Activated naive CD4-positive, alpha-beta T cell treated with anti-CD3 and anti-CD28 coated beads, Interleukin-2, amount 50 U/mL, for 16 hours (primary cell): ENCODE results near the gene NFKBIE.

Experiments
- DNase-seq: peaks from one replicate; pipeline ENCODE4 v3.0.0-alpha.2; 2020

NFKBIE gene

GRCh38 chr6:44224029-44224964, 41.1 kb downstream of the NFKBIE start:
- DNase-seq: peak; percentile 34

DNA sequence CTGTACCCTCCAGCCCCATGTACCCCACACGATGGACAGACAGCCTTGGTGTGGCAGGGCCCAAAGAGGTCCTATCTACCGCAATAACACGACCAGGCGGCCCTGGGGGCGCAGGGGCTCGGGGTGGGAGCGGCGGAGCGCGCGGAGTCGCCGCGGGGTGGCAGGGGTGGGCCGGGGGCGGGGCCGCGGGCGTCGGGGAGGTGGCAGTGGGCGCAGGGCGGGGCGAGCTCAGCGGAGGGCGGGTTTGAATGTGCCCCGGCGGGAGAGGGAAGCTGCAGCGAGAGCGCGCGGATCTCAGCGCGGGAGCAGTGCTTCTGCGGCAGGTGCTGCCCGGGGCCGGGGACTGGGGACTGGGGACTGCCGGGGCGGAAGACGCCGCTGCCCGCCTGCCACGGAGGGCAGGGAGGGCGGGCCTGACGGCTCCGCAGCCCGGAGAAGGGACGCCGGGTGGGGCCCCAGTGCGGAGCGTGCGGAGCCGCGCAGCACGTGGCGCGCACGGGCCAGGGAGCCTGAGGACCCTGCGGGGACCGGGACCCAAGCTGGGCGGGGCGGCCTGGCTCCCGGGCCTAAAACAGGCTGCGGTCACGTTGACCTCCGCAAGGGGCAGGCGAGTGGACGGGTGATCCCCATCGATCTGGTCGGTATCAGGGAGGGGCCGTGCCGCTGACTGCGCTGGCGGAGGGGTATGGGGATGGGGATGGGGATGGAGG, 41.9 kb downstream of the NFKBIE start, which contains the start of gene SLC29A1:
Gene SLC29A1, plus strand, starts transcription at position 277 of the 710 bp plus-strand sequence. CDS start 3,719 bp downstream, outside the sequence.
- peak; percentile 88 for DNase-seq

GRCh38 chr6:44222486-44223318, 42.6 kb downstream of the NFKBIE start:
- DNase-seq: no peak

- no peak for DNase-seq
Observed at GRCh38 chr6:44221961-44222335, 43.4 kb downstream of the NFKBIE start.

GRCh38 chr6:44221291-44221960, 43.9 kb downstream of the NFKBIE start:
- DNase-seq: peak; percentile 73

DNA sequence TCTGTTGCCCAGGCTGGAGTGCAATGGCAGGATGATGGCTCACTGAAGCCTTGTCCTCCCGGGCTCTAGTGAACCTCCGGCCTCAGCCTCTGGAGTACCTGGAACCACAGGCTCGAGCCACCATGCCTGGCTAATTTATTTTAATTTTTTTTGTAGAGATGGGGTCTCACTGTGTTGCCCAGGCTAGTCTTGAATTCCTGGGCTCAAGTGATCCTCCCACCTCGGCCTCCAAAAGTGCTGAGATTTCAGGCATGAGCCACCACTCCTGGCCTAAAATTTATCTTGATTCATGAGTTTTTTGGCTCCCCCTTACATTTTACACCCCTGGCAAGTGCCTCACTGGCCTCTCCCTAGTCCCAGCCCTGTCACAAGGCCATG, 44.4 kb downstream of the NFKBIE start:
- DNase-seq: no peak

DNA sequence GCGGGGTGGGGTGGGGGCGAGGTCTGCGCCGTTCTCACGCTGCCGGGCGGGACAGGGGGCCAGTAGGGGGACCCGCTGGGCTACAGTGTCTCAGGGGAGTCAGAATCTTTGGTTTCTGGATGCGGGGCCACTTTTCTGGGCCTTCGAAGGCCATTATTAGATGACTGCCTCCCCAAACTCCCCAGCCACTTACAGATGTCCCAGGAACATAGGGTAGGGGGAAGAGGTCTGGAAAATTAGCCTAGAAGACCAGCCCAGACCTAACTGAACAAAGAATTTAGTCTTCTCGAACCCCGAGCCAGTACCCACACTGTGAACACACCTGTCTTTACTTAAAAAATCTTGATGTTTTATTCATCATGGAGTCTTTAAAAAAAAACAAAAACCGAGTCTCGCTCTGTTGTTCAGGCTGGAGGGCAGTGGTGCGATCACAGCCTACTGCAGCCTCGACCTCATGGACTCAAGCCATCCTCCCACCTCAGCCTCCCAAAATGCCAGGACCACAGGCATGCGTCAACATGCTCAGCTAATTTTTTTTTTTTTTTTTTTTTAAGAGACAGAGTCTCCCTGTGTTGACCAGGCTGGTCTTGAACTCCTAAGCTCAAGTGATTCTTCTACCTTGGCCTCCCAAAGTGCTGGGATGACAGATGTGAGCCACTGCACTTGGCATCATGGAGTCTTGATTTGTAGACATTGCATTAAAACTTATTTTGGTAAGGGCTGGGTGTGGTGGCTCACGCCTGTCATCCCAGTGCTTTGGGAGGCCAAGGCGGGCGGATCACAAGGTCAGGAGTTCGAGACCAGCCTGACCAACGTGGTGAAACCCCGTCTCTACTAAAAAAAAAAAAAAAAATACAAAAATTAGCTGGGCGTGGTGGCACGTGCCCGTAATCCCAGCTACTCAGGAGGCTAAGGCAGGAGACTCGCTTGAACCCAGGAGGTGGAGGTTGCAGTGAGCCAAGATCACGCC, 45.3 kb downstream of the NFKBIE start:
- DNase-seq: peak; percentile 24

DNA sequence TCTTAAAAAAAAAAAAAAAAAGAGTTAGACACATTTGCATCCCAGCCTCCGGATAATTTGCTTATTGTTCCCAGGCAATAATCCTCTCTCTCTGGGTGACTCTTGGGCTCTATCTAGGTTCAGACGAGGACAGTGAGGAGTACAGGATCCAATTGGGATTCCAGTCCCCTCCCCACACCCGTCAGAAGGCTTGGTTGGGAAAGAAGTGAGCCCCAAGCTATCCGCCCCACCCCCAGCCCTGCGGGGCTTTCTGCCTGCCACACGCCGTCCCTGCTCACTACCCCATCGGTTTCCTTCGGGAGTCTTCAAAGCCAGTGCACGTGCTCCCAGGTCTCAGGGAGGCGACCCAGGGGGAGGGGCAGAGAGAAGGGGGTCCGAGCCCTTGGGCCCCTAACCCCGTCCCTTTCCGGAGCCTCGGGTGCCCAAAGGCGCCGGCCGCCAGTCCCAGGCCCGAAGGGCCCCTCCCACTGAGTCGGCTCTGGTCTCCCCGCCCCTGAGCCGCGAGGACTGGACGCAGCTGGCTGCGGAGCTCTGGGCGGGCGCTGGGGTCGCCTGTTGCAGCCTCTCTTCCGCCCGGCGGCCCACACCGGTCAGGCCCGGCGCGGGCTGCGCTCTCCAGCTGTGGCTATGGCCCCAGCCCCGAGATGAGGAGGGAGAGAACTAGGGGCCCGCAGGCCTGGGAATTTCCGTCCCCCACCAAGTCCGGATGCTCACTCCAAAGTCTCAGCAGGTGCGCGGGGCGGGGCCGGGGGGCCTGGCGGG, 46.1 kb downstream of the NFKBIE start:
- DNase-seq: no peak

DNA sequence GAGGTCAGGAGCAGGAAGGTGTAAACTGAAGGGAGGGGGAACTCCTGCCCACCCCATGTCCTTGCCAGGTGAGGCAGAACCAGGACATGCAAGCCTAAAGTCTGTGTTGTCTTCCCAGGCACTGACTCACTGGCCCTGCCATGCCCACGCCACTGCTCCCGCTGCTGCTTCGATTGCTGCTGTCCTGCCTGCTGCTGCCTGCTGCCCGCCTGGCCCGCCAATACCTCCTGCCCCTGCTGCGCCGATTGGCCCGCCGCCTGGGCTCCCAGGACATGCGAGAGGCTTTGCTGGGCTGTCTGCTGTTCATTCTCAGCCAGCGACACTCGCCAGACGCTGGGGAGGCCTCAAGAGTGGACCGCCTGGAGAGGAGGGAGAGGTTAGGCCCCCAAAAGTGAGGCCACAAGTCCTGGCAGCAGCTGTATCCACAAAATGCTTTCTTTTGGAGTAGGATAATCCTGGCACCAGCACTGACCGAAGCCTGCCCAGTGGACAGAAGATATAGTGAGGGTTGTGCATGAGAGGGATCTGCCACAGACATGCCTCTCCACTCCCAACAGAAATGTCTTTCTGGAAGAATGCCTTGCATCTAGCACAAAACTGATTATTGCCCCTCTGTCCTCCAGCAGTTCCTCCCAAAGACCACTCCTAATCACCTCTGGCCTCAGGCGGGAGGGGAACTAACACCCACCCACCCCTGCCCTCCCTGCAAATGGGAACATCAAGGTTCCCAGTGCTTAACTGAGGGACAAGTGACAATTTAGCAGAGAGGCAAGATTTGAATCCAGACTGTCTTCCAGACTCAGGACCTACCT, 47.8 kb downstream of the NFKBIE start:
- DNase-seq: no peak

DNA sequence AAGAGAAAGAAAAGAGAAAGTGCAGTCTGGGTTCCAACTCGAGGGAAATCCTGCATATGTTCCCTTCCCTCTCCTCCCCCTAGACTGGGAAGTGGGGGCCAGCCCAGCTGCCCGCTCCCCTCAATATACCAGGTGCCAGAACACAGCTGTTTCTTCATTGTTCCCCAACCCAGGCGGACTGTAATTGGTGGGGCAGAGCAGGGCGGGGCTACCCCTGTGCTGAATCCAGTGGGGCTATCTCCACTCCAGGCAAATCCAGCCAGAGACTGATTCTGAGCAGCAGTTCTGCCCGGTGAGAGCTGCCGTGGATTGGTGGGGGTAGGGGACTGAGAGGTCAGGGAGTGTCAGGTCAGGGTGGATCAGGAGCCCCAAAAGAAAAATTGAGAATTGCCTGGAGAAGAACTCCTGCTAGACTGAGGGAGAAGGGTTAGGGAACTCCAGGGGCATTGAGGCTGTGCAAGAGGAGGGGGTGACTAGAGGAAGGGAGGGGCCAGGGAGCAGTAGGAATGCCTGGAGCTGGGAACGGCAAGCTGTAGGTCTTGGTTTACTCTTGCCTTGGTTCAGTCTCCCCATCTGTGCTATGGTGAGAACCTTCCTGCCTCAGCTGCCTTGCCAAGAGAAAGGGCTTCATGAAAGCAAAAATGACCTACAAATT, 48.5 kb downstream of the NFKBIE start, which contains the start of gene MYMX:
Gene MYMX, plus strand, starts transcription at position 250 of the 655 bp plus-strand sequence. CDS start 546 bp downstream, outside the sequence.
- no peak for DNase-seq

DNA sequence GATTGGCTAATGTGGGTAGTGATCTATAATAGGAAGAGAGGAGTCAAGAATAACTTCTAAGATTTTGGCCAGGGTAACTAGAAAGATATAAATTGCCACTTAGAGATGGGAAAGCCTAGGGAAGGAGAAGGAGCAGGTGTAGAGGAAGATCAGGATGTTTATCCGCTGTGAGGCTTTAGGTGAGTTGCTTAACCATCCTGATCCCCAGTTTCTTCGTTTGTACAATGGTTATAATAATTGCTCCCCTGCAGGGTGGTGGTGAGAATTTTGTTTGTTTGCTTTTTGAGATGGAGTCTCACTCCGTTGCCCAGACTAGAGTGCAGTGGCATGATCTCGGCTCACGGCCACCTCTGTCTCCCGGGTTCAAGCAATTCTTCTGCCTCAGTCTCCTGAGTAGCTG, 51.0 kb downstream of the NFKBIE start:
- DNase-seq: no peak

- DNase-seq: no peak
Observed at GRCh38 chr6:44211284-44211683, 54.1 kb downstream of the NFKBIE start.
